ENCODE measurements around the gene APC2. TPM values are rescaled to one million over a fixed set of nuclear protein-coding genes. Genes with fewer than 3 reads are reported as not detected.

APC2 gene
- total RNA-seq, 2 experiments from 2014 or later = 0.57 to 5.5 TPM

DNA sequence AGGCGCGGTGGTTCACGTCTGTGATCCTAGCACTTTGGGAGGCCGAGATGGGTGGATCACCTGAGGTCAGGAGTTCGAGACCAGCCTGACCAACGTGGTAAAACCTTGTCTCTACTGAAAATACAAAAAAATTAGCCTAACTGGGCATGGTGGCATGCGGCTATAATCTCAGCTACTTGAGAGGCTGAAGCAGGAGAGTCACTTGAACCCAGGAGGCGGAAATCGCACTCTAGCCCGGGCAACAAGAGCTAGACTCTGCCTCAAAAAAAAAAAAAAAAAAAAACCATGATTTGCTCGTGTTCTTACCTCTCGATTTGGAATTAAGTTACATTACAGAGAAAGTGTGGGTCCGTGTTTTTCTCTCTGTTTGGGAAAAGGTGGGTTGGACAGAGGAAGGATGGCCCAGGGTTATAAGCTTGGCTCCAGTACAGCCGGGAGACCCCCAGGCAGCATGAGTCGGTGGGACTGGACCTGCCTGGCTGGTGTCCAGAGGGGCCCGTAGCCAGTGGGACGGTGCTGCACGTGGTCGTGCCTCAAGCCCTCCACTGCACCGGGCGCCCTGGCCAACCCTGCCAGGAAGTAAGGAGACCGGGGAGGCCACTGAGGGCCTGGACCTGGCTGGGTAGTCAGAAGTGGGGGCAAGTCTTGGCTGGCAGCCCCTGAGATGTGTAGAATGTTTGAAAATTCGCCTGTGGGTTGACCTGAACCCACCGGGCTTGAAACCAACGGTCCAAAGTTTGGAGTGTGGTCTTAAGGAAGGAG is 8.1 kb upstream of the APC2 start:
- peaks cover 18% of the 10 kb centered on the region for H4K20me1 ChIP-seq (ENCODE audit: insufficient read depth, low read length)
- TF ChIP-seq EZH2phosphoT487 (IDR thresholded peaks at IDR 0.05; ENCODE audit: borderline replicate concordance, low read depth, low read length) = no peak
- TF ChIP-seq, protein P1, sequence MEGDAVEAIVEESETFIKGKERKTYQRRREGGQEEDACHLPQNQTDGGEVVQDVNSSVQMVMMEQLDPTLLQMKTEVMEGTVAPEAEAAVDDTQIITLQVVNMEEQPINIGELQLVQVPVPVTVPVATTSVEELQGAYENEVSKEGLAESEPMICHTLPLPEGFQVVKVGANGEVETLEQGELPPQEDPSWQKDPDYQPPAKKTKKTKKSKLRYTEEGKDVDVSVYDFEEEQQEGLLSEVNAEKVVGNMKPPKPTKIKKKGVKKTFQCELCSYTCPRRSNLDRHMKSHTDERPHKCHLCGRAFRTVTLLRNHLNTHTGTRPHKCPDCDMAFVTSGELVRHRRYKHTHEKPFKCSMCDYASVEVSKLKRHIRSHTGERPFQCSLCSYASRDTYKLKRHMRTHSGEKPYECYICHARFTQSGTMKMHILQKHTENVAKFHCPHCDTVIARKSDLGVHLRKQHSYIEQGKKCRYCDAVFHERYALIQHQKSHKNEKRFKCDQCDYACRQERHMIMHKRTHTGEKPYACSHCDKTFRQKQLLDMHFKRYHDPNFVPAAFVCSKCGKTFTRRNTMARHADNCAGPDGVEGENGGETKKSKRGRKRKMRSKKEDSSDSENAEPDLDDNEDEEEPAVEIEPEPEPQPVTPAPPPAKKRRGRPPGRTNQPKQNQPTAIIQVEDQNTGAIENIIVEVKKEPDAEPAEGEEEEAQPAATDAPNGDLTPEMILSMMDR (conservative IDR thresholded peaks at IDR 0.05; ENCODE audit: low read length) = no peak
- H2AFZ ChIP-seq (ENCODE audit: low read length) = no peak overlapping the region
- ChIA-PET POLR2A (no interaction called here), CTCF (ENCODE audit: unreplicated experiment) (no interaction called here)
- H3K27ac ChIP-seq (ENCODE audit: low read depth, low read length, poor library complexity, severe bottlenecking) = no peak overlapping the region
- peaks cover 34% of the 10 kb centered on the region for H3K79me2 ChIP-seq (ENCODE audit: insufficient read depth, low read depth, low read length)
- H3K4me2 ChIP-seq (ENCODE audit: low read length) = no peak overlapping the region
- H3K4me3 ChIP-seq (ENCODE audit: low read depth, low read length, poor library complexity, severe bottlenecking) = no peak overlapping the region
- intact Hi-C loops (cut with micrococcal nuclease; ENCODE audit: unreplicated experiment) = no loop called here
- DNase-seq (ENCODE audit: low spot score) = no peak
- no peaks in the 10 kb centered on the region for H3K9me3 ChIP-seq (ENCODE audit: low read length)
- peaks cover 52% of the 10 kb centered on the region for H3K36me3 ChIP-seq (ENCODE audit: insufficient read depth, low read length)
- BruUV-seq (replicated peaks) = no TSS peak
- H3K4me1 ChIP-seq (ENCODE audit: insufficient read depth, low read length, poor library complexity, severe bottlenecking) = peaks cover 44% of the 10 kb centered on the region
- no peaks in the 10 kb centered on the region for H3K9me2 ChIP-seq (ENCODE audit: insufficient read depth, low read length)

DNA sequence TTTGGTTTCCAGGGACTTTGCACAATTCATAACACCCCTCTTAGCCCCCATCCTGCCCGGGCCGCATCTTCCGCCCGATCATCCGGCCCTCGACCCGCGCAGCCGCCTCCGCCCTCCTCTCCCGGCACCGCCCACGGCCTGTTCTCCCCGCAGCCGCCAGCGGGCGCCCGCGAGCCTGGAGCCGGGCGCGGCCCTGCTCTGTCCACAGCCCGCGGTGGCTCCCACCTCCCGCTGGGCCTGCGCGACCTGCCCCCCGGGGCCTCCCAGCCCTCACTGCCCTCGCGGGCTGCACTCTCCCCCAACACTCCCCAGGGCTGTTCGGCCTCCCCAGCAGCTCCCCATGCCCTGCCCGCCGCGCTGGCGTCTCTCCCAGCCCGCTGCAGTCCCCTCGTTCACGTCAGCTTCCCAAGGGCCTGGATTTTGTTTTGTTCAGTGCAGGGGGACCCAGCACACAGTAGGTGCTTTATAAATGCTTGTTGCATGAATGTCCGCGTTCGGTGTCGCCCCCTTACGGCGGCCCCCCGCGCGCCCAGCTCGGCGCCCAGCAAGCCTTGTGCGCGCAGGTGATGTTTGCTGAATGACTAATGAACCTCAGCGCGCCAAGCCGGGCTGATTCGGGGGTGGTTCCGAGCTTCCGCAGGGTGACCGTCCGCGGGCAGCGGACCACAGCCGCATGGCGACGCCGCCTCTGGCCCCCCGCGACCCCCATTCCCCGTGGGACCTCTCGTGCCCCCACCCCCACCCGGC is 4.6 kb upstream of the APC2 start:
- intact Hi-C loops (cut with micrococcal nuclease; ENCODE audit: unreplicated experiment) = loop anchor here (2.0 kb wide), 1 partner anchor 33 kb away; the partner anchor contains the start of gene C19orf25
- H4K20me1 ChIP-seq (ENCODE audit: insufficient read depth, low read length) = peaks cover 13% of the 10 kb centered on the region
- H3K27ac ChIP-seq (ENCODE audit: low read depth, low read length, poor library complexity, severe bottlenecking) = peak overlapping the region; percentile 64
- H3K79me2 ChIP-seq (ENCODE audit: insufficient read depth, low read depth, low read length) = peaks cover 12% of the 10 kb centered on the region; the same call in 1 of the 2 replicates
- no peaks in the 10 kb centered on the region for H3K9me3 ChIP-seq (ENCODE audit: low read length)
- H3K4me2 ChIP-seq (ENCODE audit: low read length) = peak overlapping the region; percentile 75
- no TSS peak for BruUV-seq (replicated peaks)
- peaks cover 31% of the 10 kb centered on the region for H3K36me3 ChIP-seq (ENCODE audit: insufficient read depth, low read length)
- no peak overlapping the region; the same call in 1 of the 2 replicates for H2AFZ ChIP-seq (ENCODE audit: low read length)
- DNase-seq (ENCODE audit: low spot score) = peak; percentile 80
- no peaks in the 10 kb centered on the region for H3K9me2 ChIP-seq (ENCODE audit: insufficient read depth, low read length)
- TF ChIP-seq EZH2phosphoT487 (IDR thresholded peaks at IDR 0.05; ENCODE audit: borderline replicate concordance, low read depth, low read length) = no peak
- TF ChIP-seq, protein P1 (conservative IDR thresholded peaks at IDR 0.05; ENCODE audit: low read length) = peak; percentile 87
- peak overlapping the region; percentile 60 for H3K4me3 ChIP-seq (ENCODE audit: low read depth, low read length, poor library complexity, severe bottlenecking)
- H3K4me1 ChIP-seq (ENCODE audit: insufficient read depth, low read length, poor library complexity, severe bottlenecking) = peaks cover 37% of the 10 kb centered on the region
- ChIA-PET CTCF (ENCODE audit: unreplicated experiment) (no interaction called here), POLR2A (no interaction called here)
